Activated effector memory CD4-positive, alpha-beta T cell treated with Interleukin-2 at 50 U/mL for 16 hours (primary cell): Measurements from ENCODE around the gene NOTCH2.
"Not testable (repeated sequence)": the region's sequence is repeated elsewhere in the genome, so short reads cannot be mapped to it uniquely, and the experiment has no call there.

Experiments used
- DNase-seq: peaks from one replicate; pipeline ENCODE4 v3.0.0-alpha.2; 2020

Gene NOTCH2

DNA sequence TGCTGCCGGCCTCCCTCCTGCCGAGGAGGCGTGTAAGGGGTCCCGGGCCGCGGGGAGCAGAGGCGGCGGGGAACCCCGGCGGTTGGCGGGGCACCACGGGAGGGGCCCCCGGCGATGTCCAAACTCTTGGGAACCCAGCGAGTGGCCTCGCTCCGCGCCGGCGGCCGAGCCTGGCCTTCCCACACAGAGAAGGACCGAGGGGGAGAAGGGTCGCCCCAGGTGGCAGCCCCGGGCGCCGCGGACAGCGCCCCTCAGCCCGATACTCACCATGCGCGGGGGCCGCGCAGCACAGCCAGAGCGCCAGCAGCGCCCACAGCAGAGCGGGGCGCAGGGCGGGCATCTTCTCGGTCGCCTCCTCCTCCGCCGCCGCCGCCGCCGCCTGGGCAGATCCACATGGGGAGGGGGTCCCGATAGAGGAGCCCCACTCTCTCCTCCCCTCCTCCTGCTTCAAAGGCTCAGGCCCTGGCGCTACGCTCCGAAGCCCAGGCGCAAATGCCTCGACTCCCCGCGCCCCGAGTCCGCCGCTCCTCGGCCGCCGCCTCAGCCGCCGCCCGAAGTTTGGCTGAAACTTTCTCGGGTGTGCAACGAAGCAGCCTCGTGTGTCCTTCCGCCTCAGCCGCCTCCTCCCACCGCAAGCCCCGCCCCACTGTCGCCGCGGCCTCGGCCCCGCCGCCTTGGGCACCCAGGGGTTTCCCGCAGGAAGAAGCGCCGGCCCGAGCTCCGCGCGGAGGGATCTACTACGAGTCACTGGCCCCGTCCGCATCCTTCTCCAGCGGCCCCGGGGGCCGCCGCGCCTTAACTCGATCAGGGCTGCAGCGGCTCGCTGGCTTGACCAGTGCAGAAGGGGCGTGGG lies at the start of gene NOTCH2:
Gene NOTCH2, minus strand, starts transcription at position 596 of the 853 bp plus-strand sequence. Its CDS starts 256 bp downstream, at position 340.
- peak; percentile 69 for DNase-seq

DNA sequence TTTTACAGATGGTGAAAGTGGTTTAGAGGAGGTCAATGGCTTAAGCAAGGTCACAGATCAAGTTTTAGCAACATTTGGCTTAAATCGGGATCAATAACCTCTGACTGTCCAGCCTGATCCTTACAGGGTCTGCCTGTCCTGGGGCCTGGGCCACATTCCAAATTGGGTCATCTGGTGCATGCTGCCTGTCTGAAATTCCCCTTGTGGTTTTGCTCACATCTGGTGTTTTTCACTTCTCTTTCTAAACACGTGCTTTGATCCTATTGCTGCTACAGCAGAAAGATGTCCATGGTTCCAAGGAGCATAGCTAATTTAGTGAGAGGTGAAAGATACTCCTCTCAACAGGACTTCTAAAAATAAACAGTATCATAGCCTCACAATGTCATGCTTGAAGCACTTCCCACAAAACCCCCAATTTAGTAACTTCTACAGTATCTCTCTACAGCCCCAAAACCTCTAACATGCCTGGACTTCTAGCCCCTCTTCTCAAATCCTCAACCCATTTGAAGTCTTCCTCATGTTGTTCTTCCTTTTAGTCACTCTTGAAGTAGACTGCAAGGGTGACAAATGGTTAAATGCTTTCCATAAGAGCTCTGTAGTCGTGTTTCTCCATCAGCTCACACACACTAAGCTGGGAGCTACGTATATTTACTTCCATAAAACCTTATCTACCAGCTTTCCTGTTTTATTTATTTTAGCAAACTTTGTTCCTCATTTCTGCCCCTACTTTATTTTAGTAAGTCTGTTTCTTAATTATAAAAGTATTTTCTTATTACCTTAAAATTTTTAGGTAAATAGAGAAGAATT lies 48.1 kb upstream of the NOTCH2 start:
- not testable (repeated sequence) for DNase-seq

DNA sequence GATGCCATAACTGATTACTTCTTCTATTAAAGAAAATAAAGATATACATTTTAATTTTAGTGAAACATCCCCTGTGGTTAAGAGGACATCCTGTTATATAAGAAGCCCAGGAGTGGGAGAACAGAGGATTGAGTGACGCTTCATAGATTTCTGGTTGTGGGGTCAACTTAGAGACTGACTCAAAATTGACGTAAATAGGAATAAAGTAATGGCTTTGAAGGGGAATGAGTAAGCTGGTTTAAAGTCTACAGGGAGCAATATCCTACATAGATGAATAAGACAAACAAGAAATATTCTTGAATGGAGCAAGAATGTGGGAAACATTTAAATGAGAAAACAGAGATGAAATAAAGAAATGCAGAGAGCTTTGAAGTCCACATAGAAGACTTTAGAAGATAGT lies 46.6 kb upstream of the NOTCH2 start:
- not testable (repeated sequence) for DNase-seq

DNA sequence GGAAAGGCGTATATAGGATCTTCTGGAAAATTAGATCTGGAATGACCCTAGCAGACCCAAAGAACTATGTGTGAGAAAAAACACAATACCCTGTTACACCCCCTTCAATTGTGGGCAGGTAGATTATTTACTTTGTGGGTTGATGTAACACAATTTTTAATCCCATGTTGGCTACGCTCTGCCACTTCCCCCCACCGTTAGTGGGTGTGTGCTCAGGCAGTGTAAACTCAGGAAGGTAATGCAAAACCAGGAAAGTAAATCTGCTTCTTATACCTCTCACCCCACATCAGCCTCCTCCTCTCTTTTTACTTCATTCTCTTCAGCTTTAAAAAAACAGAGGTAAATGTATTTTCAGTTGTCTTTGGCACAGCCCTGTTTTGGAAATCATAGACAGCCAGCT lies 43.7 kb upstream of the NOTCH2 start:
- DNase-seq: not testable (repeated sequence)

DNA sequence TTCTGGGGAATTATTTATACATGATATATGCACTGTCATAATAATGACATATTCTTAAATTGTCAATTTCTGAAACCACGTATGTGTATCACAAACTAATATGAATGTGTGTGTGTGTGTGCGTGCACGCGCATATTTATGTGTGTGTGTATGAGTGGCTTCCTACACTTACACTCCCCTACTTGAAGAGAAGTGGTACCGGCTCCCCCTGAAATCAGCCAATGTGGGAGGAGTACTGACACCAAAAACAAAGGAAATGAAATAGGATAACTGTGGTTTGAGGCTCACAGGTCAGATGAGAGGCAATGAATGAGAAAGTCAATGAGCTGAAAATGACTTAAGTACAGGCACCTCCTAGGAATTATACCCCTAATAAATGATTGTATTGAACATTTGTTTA lies 42.8 kb upstream of the NOTCH2 start:
- not testable (repeated sequence) for DNase-seq

DNA sequence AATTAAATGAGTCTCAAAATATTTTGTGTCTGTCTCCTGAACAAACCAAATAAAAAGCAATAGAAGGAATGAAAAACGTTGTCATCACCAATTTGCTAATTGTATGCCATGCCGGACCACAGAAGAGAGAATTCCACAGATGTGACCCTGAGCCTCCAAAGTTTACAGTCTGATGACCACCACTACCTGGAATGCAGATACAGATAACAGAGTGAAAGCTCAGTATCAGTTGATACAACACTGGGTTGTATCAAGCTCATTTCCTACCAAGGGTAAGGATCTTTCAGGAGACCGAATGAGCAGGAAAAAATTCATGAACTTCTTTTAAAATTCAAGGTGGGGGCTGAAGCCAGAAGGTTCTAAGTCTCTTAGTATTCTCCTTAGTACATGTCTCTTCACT lies 42.3 kb upstream of the NOTCH2 start:
- DNase-seq: not testable (repeated sequence)

DNA sequence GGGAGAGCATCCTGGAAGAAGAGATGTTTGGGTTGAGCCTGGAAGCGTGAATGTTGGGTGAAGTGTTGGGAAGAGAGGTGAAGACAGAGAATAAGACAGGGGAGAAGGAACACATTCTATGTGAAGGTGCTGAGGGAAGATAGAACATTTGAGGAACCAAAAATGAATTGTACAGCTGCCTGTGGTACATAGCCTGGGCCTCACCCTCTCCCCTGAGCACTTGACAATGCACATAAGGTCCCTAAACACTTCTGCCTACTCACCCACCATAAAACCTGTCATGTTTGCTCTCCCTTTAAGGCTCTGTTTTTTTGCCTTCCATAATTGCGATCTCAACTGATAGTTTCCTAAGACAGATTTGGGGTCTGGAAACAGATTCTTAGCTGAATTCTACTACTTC lies 41.5 kb upstream of the NOTCH2 start:
- DNase-seq: not testable (repeated sequence)

DNA sequence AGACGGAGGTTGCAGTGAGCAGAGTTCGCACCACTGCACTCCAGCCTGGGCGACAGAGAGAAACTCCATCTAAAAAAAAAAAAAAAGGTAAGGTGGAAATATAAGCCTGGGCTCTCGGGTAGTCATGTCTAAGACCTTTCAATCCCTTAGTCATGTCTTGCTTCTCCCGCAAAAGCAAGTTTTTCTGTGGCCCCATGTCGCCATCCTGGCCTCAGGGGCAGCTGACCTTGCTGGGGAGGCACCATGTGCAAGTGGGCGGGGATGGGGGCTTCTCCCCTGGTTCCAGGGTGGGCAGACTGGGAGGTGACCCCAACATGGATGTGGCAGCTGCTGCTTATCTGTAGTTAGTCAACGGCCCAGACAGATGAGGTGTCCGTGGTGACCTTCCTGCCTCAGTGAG lies 40.2 kb upstream of the NOTCH2 start:
- DNase-seq: not testable (repeated sequence)

DNA sequence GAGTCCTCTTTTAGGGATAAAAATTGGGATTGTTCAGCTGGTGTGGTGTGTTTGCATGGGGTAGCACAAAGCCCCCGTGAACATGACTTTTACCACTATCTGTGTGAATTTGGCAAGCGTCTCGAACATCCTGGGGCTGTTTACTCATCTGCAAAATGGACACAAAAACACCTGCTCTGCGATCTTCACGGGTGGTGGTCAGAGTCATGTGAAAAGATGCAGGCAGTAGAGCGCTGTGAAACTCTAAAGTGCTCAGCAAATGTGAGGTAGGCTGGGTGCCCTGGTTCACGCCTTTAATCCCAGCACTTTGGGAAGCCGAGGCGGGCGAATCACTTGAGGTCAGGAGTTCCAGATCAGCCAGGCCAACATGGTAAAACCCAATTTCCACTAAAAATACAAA lies 39.7 kb upstream of the NOTCH2 start:
- DNase-seq: not testable (repeated sequence)

DNA sequence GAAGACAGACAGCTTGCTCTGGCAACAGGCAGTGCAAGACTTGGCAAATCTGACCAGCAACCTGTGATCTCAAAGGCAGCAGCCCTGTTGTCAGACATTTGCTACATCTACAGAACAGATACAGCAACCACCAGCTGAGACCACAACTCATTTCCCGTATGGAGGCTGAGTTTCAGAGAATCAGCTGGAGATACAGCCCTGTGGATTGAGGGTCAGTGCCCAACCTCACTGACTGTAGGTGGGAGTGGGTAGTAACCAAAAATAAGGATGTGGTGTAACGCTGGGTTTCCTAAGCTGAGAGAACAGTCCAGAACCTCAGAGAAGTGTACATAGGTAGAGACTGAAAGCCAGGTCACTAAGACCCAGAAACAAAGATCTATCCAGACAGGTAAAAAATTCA lies 35.8 kb upstream of the NOTCH2 start:
- not testable (repeated sequence) for DNase-seq

DNA sequence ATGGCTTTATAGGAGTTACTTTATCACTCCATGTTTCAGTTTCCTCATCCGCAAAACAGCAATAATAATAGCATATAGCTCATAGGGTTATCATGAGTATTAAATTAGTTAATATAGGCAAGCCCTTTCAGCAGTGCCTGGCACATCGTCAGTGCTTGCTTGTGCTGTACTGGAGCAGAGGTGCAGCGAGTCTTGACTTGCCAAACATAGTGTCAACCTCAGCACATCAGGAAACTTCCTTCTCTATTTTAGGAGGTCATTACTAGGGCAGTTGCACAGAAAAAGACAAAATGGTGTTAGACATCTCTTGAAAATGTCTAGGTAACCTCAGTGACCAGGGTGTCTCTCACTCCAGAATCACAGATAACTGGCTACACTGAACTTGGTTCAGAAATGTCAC lies 34.3 kb upstream of the NOTCH2 start:
- DNase-seq: not testable (repeated sequence)

DNA sequence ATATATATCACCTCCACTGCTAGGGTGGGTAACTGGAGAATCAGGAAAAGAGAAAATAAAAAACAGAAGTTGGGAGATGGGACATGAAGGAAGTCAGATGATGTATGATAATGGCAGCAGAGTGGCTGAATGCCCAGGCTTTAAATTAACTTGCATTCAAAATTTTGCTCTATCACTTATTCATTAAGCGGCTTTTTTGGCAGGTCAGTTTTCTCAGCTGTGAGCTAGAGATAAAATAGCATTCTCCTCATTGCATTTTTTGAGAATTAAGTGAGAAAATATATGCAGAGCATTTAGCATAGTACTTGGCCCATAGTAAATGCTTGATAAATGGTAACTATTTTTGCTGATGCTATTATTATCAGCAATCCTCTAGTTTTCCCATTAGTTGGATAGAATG lies 32.1 kb upstream of the NOTCH2 start:
- not testable (repeated sequence) for DNase-seq

DNA sequence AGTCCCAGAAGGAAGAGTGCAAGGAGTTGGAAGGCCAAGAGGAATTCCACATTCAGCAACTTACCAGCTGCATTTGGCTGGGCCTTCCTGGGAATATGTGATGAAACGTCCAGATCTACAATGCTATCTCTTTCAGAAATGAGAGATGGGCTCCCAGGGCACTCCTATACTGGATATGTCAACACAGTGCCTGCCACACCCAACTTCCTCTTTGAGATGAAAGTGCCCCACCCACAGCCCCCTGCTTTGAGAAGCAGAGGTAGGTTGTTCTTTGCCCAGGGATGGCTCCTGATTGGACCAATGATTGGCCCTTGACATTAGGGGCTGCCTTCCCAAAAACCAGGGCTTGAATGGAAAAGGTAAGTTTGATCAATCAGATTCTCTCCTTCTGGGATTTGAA lies 31.1 kb upstream of the NOTCH2 start:
- not testable (repeated sequence) for DNase-seq

DNA sequence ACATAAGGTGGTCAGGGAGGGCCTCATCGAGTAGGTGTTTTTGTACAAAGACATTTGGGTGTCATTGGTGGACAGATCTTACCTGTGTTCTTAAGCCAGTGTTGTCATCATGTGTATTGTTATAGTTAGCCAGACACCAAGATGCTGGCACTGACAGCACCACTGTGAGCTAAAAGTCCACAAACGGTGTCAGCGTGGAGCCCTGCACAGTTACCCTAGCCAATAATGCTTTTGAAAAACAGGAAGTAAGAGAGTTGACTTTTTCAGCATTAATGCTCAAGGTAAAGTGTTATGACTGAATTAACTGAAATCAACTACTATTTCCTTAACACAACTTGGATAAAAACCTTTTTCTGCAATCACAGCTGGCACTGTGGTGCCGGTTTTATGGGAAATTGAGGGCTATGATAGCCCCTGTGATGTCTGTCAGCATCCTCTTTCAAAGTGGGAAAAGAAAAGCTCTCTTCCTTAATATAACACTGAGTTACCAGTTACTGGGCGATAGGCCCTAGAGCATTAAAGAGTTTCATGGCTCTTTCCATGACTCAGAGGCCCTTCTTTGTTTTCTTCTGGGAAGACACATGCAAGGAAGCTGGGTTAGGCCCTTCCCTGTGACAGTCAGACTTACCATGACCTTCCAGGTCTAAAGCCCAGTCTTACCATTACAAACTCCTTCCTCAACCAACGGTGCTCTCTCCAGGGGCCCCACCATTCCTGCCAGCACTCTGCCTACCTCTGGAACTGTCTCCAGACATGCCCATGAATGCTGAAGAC lies 29.7 kb upstream of the NOTCH2 start:
- DNase-seq: not testable (repeated sequence)

DNA sequence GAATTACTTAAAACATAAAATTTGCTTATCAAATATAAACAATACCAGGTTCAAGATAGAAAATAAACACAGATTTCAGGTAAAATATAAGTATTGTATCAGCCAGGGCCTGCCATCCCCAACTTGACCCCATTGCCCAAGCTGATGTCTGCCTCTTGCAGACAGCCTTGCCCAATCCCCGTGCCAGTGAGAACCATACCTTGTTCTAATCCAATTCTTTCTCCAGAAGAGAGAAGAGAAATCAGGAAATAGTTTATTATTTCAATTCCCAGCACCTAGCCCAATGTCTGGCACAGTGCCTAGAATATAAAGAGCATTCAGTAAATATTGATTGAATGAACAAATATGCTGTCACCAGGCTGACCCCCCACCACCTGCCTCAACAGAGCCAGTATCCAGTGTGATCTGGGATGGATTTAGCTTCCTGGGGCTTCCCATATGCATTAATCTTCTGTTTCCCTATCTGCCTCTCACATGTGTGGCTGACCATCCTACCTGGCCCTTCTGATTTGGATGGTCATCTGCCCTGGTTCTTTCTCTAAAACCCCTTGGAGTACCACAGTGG lies 27.6 kb upstream of the NOTCH2 start:
- DNase-seq: not testable (repeated sequence)

DNA sequence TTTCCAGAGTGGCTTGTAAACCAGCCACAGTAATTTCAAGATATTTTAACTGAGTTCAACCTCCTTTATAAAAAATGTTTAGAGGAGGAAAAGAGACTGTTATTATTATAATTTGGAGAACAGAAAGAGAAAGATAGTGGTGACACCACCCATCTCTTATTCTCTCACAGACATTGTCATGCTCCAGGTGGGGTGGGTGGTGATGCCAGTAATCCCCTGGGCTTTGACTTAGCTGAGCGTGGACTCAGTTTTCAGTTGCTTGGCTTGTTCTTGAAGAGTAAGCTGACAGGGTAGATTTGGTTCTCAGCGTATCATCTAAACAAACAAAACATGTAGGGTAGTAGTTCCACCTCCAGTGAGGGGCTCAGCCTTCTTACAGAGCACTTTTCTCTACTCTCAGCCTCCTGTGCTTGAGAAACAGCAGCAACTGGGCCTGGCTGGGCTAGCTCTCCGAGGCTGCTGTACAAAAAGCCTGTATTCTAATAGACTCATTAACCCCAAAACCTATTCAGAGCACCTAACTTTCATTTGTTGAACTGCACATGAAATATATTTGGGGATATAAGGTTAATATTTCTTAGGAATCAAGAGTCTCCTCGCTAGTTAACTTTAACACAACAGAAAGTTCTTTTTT lies 24.2 kb upstream of the NOTCH2 start:
- DNase-seq: not testable (repeated sequence)

DNA sequence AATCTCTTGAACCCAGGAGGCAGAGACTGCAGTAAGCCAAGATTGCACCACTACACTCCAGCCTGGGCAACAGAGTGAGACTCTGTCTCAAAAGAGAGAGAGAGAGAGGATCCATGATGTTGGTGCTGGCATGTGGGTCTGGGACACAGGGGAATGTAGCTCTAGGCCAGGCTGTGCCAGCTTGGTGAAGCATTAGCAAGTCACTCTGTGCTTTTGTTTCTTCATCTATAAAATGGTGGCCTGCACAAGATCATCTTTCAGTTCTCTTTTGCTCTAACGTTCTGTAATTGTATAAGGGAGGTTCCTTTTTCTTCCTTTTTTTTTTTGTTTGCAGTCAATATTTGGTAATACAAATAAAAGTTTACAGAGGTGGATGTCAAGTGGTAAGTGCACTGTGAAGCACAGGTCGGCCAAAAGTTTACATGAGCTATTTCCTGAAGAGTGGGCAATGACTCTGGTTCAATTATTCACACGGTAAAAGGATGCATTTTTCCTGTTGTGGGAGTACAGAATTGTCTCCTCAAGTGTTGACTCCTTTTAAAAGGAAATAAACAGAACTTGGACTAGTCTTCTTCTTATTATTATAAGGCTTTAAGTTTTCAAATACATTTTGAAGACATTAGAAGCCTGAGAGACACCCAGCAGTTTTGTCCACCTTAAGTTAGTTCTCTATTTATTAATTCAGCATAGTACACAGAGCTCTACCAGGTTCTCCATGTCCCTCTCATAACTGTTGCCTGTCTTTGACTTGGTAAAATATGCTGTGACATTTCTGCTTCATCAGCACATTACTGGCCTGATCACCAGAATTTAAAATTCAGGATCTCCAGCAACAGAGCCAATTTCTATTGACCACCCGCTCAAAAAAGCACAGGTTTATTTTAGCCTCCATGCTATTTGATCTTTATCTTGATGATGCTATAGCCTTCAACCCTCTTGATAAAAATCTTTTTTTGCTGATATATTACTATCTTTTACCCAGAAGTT lies 23.1 kb upstream of the NOTCH2 start:
- not testable (repeated sequence) for DNase-seq

DNA sequence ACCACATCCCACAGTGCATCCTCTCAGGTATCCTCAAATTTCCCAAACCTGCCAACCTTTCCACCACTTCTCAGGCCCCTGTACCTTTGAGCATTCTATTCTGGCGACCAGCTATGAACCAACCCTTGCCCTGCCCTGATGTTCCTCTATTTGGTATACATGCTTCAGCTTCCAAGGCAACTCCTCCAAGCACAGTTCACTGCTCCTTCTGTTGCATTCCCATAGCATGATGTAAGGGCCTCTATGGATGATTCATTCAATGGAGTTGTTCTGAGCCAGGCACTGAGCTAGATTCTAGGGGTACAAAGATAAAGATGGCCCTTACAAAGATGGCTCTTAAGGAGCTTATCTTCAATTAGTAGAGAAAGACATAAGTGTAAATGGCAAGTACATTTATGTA lies 21.4 kb upstream of the NOTCH2 start:
- DNase-seq: not testable (repeated sequence)

DNA sequence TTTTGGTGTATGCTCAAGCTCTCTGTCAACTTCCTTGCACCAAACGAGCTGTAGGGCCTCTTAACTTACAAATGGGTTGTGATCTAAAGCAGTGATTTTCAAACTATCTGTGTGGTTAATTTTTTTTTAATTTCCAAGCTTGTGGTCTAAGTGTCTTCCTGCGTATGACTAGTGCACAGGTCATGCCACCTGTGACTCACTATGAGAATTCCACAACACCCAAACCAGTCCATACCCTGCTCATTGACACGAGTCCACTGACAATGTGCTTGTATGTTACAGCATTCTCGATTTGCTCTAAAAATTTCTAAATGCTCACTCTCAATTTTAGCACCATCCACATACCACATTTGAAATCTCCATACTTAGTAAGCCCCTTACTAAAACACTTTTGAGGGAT lies 18.5 kb upstream of the NOTCH2 start:
- DNase-seq: peak; percentile 18

DNA sequence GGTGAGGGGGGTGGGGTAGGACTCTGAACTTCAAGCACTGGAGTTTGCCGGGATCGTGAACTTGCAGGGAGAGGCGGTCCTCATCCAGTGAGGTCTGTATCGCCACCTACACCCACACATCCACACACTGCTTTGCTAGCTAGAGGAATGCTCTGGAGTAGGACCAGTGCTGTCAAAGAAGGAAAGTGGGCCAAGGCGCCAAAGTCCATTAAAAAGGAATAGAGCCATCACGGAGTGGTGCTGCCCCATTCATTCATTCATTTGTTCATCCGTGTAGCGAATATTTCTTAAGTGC lies 405 bp upstream of the NOTCH2 start:
- not testable (repeated sequence) for DNase-seq

DNA sequence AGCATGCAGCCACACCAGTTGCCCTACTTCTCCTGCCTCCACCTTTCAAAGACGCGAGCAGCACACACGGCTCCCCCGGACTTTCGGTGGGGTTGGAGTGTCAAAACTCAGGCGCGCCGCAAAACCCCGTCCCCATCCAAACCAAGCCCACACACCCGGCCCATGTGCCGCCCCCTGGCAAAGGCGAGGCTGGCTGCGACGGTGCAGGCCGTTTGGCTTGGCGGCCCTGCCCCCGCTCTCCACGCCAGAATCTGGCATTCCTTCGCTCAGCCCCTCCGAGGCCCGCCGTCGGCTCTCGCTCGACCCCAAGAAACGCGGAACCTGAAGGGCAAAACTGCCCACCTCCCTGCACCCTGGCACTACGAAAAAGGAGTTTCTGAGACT lies 787 bp downstream of the NOTCH2 start:
- DNase-seq: peak; percentile 3
